ENCODE results near the gene HUNK.

HUNK gene

DNA sequence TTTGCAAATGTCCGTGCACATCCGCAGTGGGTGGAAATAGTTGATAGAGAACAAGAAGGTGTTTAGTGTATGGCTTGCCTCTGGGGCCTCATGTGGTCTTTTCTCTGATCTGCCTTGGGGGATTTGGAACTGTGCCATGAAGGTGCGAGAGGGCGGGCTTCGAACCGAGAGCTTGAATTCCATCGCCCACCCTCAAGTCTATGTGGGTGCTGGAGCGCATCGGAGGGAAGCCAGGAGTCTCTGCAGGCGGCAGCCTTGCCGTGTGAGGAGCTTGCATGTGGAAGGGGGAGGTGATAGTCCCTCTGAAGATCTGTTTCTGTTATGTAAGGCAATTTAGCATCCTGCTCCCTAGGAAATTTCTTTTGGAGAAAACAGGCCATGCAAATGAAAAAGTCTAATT, 119.6 kb downstream of the HUNK start:
- TF ChIP-seq, protein P1, sequence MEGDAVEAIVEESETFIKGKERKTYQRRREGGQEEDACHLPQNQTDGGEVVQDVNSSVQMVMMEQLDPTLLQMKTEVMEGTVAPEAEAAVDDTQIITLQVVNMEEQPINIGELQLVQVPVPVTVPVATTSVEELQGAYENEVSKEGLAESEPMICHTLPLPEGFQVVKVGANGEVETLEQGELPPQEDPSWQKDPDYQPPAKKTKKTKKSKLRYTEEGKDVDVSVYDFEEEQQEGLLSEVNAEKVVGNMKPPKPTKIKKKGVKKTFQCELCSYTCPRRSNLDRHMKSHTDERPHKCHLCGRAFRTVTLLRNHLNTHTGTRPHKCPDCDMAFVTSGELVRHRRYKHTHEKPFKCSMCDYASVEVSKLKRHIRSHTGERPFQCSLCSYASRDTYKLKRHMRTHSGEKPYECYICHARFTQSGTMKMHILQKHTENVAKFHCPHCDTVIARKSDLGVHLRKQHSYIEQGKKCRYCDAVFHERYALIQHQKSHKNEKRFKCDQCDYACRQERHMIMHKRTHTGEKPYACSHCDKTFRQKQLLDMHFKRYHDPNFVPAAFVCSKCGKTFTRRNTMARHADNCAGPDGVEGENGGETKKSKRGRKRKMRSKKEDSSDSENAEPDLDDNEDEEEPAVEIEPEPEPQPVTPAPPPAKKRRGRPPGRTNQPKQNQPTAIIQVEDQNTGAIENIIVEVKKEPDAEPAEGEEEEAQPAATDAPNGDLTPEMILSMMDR (IDR thresholded peaks at IDR 0.05; ENCODE audit: insufficient read depth, missing control alignments) = no peak
- FAIRE-seq = no peak
- no peak for DNase-seq (ENCODE audit: insufficient read length, low spot score)

DNA sequence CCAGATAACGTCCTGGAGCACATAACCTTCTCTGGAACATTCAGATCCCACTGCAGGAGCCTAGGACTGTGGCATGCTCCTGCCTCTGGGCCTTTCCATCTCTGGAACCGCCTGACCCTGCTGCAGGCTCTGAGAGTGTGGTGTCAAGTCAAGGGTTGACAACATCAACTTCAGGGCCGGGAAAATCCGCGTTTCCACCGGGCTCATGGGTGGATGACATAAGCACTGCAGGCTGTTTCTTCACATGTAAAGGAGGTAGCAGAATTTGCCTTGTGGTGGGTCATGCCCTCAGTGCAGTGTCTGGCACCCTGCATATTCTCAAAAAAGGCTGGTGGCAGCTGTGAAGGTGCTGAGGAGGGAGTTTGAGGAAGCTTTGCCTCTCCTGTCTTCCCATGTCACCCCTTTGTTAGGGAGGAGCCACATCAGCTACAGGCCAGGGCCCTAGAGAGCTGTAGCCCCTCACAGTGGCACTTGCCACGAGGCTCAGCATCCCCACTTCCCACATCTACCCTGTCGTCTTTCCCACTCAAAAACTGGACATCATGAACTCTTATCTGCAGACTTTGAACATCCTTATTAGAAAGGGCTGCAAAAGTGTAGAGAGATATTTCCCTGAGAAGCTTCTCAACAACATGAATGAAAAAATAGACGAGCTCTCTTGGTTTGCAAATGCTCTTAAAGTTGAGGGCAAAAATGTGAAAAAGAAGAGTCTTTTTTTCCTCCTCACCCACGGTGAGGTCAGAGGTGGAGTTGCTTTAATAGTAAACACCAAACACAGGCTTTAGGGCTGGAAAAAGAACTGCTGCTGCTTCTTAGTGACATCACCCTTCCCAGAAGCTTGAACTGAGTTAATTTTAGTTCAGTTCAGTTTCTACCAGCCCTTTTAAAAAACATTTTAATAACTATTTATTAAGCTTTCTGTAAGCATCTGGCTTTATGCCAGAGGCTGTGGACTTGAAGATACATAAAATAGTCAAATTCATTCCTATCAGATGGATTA, 121.3 kb downstream of the HUNK start:
- FAIRE-seq (no peak), DNase-seq (ENCODE audit: insufficient read length, low spot score) (no peak)
- TF ChIP-seq, protein P1 (IDR thresholded peaks at IDR 0.05; ENCODE audit: insufficient read depth, missing control alignments) = no peak

DNA sequence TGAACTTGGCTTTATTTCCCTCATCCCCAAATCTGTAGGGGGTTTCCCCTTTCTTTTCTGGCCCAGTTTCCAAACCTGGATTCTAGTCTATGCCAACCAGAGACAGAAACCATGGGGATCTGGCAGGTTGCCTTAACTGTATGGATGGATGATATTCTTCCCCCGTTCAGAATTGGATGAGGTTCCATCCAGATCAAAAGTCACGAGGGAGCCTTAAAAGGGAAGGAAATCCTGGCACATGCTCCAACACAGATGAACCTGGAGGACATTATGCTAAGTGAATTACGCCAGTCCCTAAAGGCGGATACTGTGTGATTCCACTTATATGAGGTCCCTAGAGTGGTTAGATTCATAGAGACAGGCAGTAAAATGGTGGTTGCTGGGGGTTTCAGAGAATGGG, 124.4 kb downstream of the HUNK start:
- DNase-seq (ENCODE audit: insufficient read length, low spot score) (no peak), FAIRE-seq (no peak)
- TF ChIP-seq, protein P1 (IDR thresholded peaks at IDR 0.05; ENCODE audit: insufficient read depth, missing control alignments) = no peak

DNA sequence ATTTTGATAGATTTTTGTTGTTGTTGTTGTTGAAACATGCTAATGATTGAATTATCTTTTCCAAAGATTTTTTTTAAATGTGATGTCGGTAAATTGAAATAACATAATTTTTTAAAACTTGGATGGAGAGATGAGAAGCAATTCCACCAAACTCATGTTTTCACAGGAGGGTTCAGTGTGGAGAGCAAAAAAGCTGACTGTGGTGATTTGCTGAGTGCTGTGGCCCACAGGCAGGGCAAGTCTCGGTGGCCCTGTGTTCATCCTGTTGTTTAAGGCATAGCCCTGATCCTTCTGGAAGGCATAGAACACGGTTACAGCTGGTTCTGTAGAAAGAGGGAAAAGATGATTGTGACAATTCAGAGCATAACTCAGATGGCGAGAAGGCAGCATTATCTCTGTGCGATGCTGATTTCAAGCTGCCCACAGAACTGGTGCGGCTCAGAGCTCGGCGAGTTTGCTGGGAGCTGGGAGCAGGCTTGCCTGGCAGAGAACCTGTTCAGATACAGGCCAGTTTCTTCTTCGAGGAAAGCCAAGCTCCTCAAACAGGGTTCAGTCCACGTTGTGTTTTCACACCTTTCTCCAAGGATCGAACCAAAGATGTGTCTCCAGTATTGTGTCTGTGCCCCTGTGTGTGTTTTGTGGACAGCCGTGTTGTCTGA, 127.1 kb downstream of the HUNK start:
- FAIRE-seq = no peak
- TF ChIP-seq, protein P1 (IDR thresholded peaks at IDR 0.05; ENCODE audit: insufficient read depth, missing control alignments) = no peak

DNA sequence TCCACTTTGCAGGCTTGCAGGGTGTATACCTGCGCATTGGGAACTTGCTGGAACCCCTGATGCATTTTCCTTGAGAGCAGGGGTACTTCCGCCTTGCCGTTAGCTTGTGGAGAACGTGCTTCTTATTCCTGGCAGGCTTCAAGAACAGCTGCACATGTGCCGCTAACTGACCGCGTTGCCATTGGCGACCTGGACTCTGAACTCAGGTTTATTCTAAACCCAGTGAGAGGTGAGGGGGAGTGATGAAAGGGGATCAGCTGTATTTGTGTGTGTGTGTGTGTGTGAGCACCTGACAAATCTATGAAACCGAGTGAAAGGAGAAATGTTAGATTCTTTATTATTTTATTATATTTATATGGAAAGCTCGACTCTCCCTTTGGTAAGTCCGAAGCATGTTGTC, 128.6 kb downstream of the HUNK start:
- FAIRE-seq (no peak), DNase-seq (ENCODE audit: insufficient read length, low spot score) (no peak)
- TF ChIP-seq, protein P1 (IDR thresholded peaks at IDR 0.05; ENCODE audit: insufficient read depth, missing control alignments) = no peak

More for the DNA sequence above, 127.1 kb downstream of the HUNK start:
- no peak for DNase-seq (ENCODE audit: insufficient read length, low spot score)

DNA sequence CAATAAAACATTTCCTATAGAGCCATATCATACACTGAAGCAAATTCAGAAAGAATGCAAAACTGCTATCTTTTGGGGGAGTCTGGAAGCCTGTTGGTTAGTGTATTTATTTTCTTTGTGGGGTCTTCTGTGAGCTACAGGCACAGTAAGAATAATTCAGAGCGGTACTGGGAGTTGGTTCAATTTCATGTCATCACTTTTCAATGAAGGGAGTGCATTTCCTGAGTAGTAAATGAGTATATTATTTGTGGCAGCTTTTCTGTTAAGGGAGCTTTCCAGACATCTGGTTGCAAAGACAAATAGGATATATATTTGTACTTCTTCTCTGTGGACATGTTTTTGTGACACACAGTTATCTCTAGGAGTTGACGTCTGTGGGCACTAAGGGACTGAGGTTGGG, 130.6 kb downstream of the HUNK start:
- TF ChIP-seq, protein P1 (IDR thresholded peaks at IDR 0.05; ENCODE audit: insufficient read depth, missing control alignments) = no peak
- DNase-seq (ENCODE audit: insufficient read length, low spot score) (no peak), FAIRE-seq (no peak)

Data from D721Med (cell line).